Measurements from ENCODE around the gene MED16. TPM values are rescaled to one million over a fixed set of nuclear protein-coding genes. Genes with fewer than 3 reads are reported as not detected.
"Not testable (repeated sequence)": the region's sequence is repeated elsewhere in the genome, so short reads cannot be mapped to it uniquely, and the experiment has no call there.

MED16 gene
- total RNA-seq, 1 experiment from 2014 or later: 22.4 TPM

GRCh38 chr19:882871-883497 lies 10.0 kb downstream of the MED16 start:
- H3K9me3 Mint-ChIP-seq (ENCODE audit: low read depth, unreplicated experiment): no peaks in the 10 kb centered on the region

GRCh38 chr19:881385-882071 lies 11.5 kb downstream of the MED16 start:
- no TSS peak for BruUV-seq (replicated peaks)
- no peak for DNase-seq
- Mint-ChIP-seq H3K9me3 (ENCODE audit: low read depth, unreplicated experiment) (no peaks in the 10 kb centered on the region), H3K4me1 (ENCODE audit: low read depth, unreplicated experiment) (no peaks in the 10 kb centered on the region), H3K27me3 (ENCODE audit: unreplicated experiment) (no peaks in the 10 kb centered on the region), H3K4me3 (ENCODE audit: low read depth, unreplicated experiment) (no peak overlapping the region), H3K27ac (ENCODE audit: unreplicated experiment) (no peak overlapping the region), H3K36me3 (ENCODE audit: insufficient read depth, unreplicated experiment) (peaks cover 28% of the 10 kb centered on the region)
- intact Hi-C loops (cut with micrococcal nuclease; ENCODE audit: unreplicated experiment): no loop called here
- no peak for TF ChIP-seq CTCF (IDR thresholded peaks at IDR 0.05; ENCODE audit: unreplicated experiment)
- CTCF ChIA-PET: no interaction called here

More at GRCh38 chr19:882871-883497, 10.0 kb downstream of the MED16 start:
- no TSS peak for BruUV-seq (replicated peaks)
- H3K27me3 Mint-ChIP-seq (ENCODE audit: unreplicated experiment): no peaks in the 10 kb centered on the region
- no peak overlapping the region for H3K4me3 Mint-ChIP-seq (ENCODE audit: low read depth, unreplicated experiment)
- TF ChIP-seq CTCF (IDR thresholded peaks at IDR 0.05; ENCODE audit: unreplicated experiment): no peak
- H3K4me1 Mint-ChIP-seq (ENCODE audit: low read depth, unreplicated experiment): no peaks in the 10 kb centered on the region
- intact Hi-C loops (cut with micrococcal nuclease; ENCODE audit: unreplicated experiment): no loop called here
- no peak for DNase-seq
- H3K36me3 Mint-ChIP-seq (ENCODE audit: insufficient read depth, unreplicated experiment): peaks cover 36% of the 10 kb centered on the region
- CTCF ChIA-PET: interaction anchor here (0.6 kb wide), 2 partner anchors 32 to 910 kb away, joined by 3 read pairs; no protein-coding TSS in a partner anchor
- H3K27ac Mint-ChIP-seq (ENCODE audit: unreplicated experiment): no peak overlapping the region

- Mint-ChIP-seq H3K36me3 (ENCODE audit: insufficient read depth, unreplicated experiment) (peaks cover 24% of the 10 kb centered on the region), H3K9me3 (ENCODE audit: low read depth, unreplicated experiment) (no peaks in the 10 kb centered on the region), H3K27me3 (ENCODE audit: unreplicated experiment) (no peaks in the 10 kb centered on the region), H3K4me3 (ENCODE audit: low read depth, unreplicated experiment) (no peak overlapping the region), H3K4me1 (ENCODE audit: low read depth, unreplicated experiment) (no peaks in the 10 kb centered on the region), H3K27ac (ENCODE audit: unreplicated experiment) (no peak overlapping the region)
- BruUV-seq (replicated peaks): no TSS peak
- no peak for TF ChIP-seq CTCF (IDR thresholded peaks at IDR 0.05; ENCODE audit: unreplicated experiment)
- CTCF ChIA-PET: interaction anchor here (0.5 to 0.7 kb wide), 2 partner anchors 127 to 373 kb away, joined by 3 to 4 read pairs; no protein-coding TSS in a partner anchor
- intact Hi-C loops (cut with micrococcal nuclease; ENCODE audit: unreplicated experiment): no loop called here
- no peak for DNase-seq
Measured at GRCh38 chr19:879711-880438, 13.1 kb downstream of the MED16 start.

- peaks cover 20% of the 10 kb centered on the region for H3K36me3 Mint-ChIP-seq (ENCODE audit: insufficient read depth, unreplicated experiment)
- H3K9me3 Mint-ChIP-seq (ENCODE audit: low read depth, unreplicated experiment); H3K27me3 Mint-ChIP-seq (ENCODE audit: unreplicated experiment); H3K27ac Mint-ChIP-seq (ENCODE audit: unreplicated experiment); intact Hi-C loops (cut with micrococcal nuclease; ENCODE audit: unreplicated experiment); H3K4me1 Mint-ChIP-seq (ENCODE audit: low read depth, unreplicated experiment); BruUV-seq (replicated peaks); DNase-seq; H3K4me3 Mint-ChIP-seq (ENCODE audit: low read depth, unreplicated experiment): not testable (repeated sequence)
- CTCF ChIA-PET: interaction anchor here (0.6 to 0.7 kb wide), 2 partner anchors 9 to 372 kb away, joined by 4 to 5 read pairs; no protein-coding TSS in a partner anchor
Measured at GRCh38 chr19:878751-879561, 14.0 kb downstream of the MED16 start.

- H3K27ac Mint-ChIP-seq (ENCODE audit: unreplicated experiment); H3K4me3 Mint-ChIP-seq (ENCODE audit: low read depth, unreplicated experiment); H3K9me3 Mint-ChIP-seq (ENCODE audit: low read depth, unreplicated experiment); H3K4me1 Mint-ChIP-seq (ENCODE audit: low read depth, unreplicated experiment); BruUV-seq (replicated peaks); CTCF ChIA-PET; H3K27me3 Mint-ChIP-seq (ENCODE audit: unreplicated experiment); DNase-seq; intact Hi-C loops (cut with micrococcal nuclease; ENCODE audit: unreplicated experiment): not testable (repeated sequence)
- H3K36me3 Mint-ChIP-seq (ENCODE audit: insufficient read depth, unreplicated experiment): peaks cover 11% of the 10 kb centered on the region
Measured at GRCh38 chr19:877992-878660, 14.9 kb downstream of the MED16 start.

All from Calu3 (cell line).